GM18873 (cell line): ENCODE data around the gene RTCB.

Experiments
- ATAC-seq: cut with Tn5 transposase; IDR thresholded peaks from one replicate; pipeline ENCODE4 v1.9.1; 2021; ENCODE audit warnings: mild to moderate bottlenecking, moderate library complexity, moderate number of reproducible peaks; ENCODE audit not compliant: unreplicated experiment, low FRiP score

RTCB gene

DNA sequence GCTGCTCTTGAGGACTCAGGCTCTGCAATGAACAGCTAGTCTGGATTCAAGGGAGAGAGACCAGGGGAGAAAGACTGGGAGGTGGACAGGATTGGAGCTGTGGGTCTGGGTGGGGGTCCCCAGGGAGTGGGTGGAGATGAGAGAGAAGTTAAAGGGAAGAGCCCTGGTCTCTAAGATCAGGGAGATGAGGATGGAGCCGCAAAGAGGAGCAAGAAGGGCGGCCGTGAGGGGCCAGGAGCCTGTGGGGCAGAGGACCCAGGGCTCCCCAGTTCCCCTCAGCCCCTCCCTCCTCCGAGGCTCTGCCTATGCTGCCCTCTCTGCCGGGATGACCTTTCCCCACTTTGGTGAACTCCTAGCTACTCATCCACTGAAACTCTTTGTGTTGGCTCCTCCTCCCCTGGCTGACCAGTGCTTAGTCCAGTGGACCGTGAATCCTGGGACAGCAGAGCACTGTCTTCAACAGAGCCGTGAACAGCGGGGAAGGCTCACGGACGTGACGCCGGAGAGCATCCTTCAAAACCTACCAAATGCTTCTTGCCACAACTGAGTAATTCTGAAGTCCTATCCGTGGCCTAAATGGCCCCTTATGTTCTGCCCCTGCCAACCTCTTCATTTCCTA lies 70.8 kb downstream of the RTCB start:
- ATAC-seq = no peak

DNA sequence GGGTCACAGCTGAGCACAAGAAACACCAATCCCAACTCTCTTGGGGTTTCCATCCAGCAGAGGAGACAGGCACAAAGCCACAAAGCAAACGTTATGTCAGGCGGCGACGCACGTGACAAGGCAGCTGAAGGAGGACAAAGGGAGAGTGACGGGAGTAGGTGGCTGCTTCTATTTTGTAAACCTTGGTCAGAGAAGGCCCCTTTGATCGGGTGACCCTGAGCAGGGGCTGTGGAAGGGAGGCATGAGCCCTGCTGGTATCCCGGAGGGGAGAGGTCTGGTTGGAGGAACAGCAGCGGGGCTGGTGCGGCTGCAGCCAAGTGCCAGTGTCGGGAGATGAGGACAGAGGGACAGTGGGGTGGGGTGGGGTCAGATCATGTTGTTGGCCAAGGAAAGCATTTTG lies 71.6 kb downstream of the RTCB start:
- no peak for ATAC-seq

DNA sequence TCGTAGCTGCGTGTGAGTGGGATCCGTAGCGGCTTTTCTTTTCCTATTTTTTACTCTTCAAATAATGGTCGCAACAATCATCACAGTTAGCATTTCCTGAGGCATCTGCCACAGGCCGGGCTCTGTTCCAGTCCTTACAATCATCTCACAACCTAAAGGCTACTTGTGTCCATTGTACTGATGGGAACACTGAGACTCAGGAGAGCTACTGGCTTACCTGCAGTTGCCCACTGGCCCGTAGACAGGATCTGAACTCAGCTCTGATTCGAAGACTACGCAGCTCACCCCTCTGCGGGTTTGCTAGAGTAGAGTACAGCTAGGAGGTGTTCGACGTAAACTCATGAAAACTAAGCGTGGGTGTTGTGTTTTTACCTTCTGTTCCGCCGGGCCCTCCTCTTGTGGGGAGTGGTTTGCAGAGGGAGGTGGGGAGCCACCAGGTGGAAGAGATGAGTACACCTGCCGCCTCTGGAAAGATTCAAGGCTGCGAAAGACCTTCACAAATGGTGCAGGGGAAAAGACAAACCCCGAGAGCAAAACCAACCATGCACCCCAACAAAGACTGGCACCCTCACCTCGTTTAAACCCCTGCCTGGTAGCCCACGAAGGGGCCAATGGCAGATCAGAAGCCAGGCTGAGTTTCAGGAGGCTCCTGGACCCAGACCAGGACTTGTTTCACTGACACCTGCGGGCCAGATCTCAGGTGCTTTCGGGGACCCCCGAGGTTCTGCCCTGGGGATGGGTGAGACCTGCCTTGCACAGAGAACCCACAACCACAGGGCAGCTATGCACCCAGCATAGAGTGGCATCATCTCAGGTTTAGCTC lies 72.6 kb downstream of the RTCB start:
- no peak for ATAC-seq

DNA sequence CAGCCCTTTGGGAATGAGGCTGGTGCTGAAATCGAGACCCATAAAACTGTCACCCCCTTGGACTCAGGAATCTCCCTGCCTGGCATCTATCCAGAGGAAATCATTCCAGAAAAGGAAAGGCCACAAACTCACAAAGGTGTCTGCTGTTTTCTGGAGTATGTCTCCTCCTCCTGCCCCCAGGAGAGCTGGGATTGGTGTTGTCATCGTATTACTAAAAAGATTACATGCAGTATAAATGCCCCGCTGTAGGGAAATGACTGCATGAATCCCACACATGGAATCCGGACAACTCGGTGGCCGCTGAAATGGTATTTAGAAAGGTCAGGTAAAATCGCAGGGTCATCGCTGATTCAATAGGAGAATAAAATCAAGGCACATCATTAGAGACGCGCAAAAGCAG lies 73.3 kb downstream of the RTCB start:
- no peak for ATAC-seq
